C1 segment of cervical spinal cord (tissue), 14 donors: ENCODE measurements around the gene SMCO2.
A peak's percentile ranks its signal among the peaks of the same experiment; 100 is the strongest.
"Not testable (repeated sequence)": the region's sequence is repeated elsewhere in the genome, so short reads cannot be mapped to it uniquely, and the experiment has no call there.

Experiments used
- DNase-seq, 14 donors: peaks; one replicate each; lab custom pipeline; 2025; lab: John Stamatoyannopoulos, UW

The SMCO2 gene

GRCh38 chr12:27524839-27525753, 78.6 kb downstream of the SMCO2 start:
- DNase-seq = peak in 2 of 14 donors; percentile 15 to 17

GRCh38 chr12:27527512-27527911, 81.0 kb downstream of the SMCO2 start:
- DNase-seq = no peak

GRCh38 chr12:27528788-27529187, 82.3 kb downstream of the SMCO2 start:
- no peak for DNase-seq

GRCh38 chr12:27530157-27530922, 83.8 kb downstream of the SMCO2 start:
- DNase-seq = no peak

GRCh38 chr12:27531896-27532295, 85.4 kb downstream of the SMCO2 start:
- no peak for DNase-seq

GRCh38 chr12:27534060-27534764, 87.7 kb downstream of the SMCO2 start:
- DNase-seq = no peak

GRCh38 chr12:27534765-27535161, 88.2 kb downstream of the SMCO2 start:
- DNase-seq = no peak

- no peak for DNase-seq
Measured at GRCh38 chr12:27535318-27535717, 88.8 kb downstream of the SMCO2 start.

- no peak for DNase-seq
Measured at GRCh38 chr12:27537855-27538675, 91.5 kb downstream of the SMCO2 start.

- no peak for DNase-seq
Measured at GRCh38 chr12:27539191-27539631, 92.7 kb downstream of the SMCO2 start.

GRCh38 chr12:27541031-27541719, 94.6 kb downstream of the SMCO2 start:
- no peak for DNase-seq

GRCh38 chr12:27542628-27543027, 96.1 kb downstream of the SMCO2 start:
- DNase-seq = no peak

- DNase-seq = not testable (repeated sequence)
Measured at GRCh38 chr12:27544858-27545257, 98.3 kb downstream of the SMCO2 start.

GRCh38 chr12:27545665-27546064, 99.1 kb downstream of the SMCO2 start:
- DNase-seq = no peak

- DNase-seq = no peak
Measured at GRCh38 chr12:27547592-27547991, 101.1 kb downstream of the SMCO2 start.

- DNase-seq = no peak
Measured at GRCh38 chr12:27548301-27549199, 102.0 kb downstream of the SMCO2 start.

GRCh38 chr12:27549236-27549800, 102.8 kb downstream of the SMCO2 start:
- no peak for DNase-seq

GRCh38 chr12:27549801-27550652, 103.5 kb downstream of the SMCO2 start:
- DNase-seq = peak in 2 of 14 donors; percentile 15 to 18
